Keratinocyte (primary cell): ENCODE results near the gene TXN.

ENCODE experiments used
- CTCF ChIP-seq, 3 experiments: IDR thresholded peaks in 1 of 3; conservative IDR thresholded peaks in 1 of 3; optimal IDR thresholded peaks in 1 of 3; 2 replicates in 2 of 3; 3 replicates in 1 of 3; pipeline versions ENCODE3 to v1.5.1; 2011; ENCODE audit warnings: low read length in 3 of 3, mild to moderate bottlenecking in 3 of 3, moderate library complexity in 2 of 3, control low read depth in 1 of 3, inconsistent platforms in 1 of 3; ENCODE audit not compliant: insufficient read depth in 2 of 3; ENCODE audit errors: extremely low read depth in 1 of 3
- EZH2 ChIP-seq: IDR thresholded peaks from one replicate; pipeline ENCODE4 v1.6.1; 2012; ENCODE audit warnings: inconsistent platforms, mild to moderate bottlenecking, low read length, moderate library complexity

GRCh38 chr9:110288503-110288902, 32.2 kb upstream of the TXN start:
- no peak for TF ChIP-seq CTCF (optimal IDR thresholded peaks at IDR 0.05 in 1 of 3, IDR thresholded peaks at IDR 0.05 in 1 of 3, conservative IDR thresholded peaks at IDR 0.05 in 1 of 3; ENCODE audit: extremely low read depth in 1 of 3, insufficient read depth in 2 of 3, low read length in 3 of 3)
- TF ChIP-seq EZH2, result no peak
